GM12801 (cell line): Measurements from ENCODE around the gene BLOC1S1.

Experiments
- CTCF ChIP-seq: IDR thresholded peaks from one replicate; pipeline ENCODE4 v1.5.1; 2011; ENCODE audit warnings: control low read depth; ENCODE audit not compliant: insufficient read length; ENCODE audit errors: extremely low read depth

The BLOC1S1 gene

DNA sequence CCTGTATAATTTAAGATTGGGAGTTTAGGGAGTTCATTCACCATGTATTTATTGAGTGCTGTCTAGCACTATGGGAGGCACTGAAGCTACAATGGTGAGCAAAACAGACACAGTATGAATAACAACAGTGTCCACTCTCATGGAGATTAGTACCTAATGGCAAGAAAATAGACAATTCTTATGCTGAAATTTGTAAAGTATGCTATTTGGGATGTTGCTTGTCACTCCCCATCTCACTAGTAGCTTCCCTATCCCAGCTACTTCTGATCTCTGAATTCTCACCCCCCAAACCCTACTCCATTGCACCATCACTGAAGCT, 31.0 kb downstream of the BLOC1S1 start:
- no peak for TF ChIP-seq CTCF

- TF ChIP-seq CTCF: no peak
Observed at GRCh38 chr12:55748230-55748993, 32.6 kb downstream of the BLOC1S1 start.

- TF ChIP-seq CTCF: no peak
Observed at GRCh38 chr12:55755246-55755645, 39.4 kb downstream of the BLOC1S1 start.

GRCh38 chr12:55757701-55758100, 41.9 kb downstream of the BLOC1S1 start:
- TF ChIP-seq CTCF: no peak

DNA sequence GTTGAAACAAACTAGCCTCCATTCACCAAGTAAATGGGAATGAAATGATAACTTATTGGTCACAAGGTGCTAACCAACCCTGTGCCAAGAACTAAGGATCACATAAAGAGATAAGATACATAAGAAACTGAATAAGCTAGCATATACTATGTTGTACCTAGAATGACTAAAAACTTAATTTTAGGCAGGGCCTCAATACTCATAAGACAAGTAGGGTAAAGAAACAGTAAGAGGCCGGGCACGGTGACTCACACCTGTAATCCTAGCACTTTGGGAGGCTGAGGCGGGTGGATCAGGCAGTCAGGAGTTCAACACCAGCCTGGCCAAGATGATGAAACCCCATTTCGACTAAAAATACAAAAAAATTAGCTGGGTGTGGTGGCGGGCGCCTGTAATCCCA, 44.8 kb downstream of the BLOC1S1 start:
- TF ChIP-seq CTCF: no peak

GRCh38 chr12:55762646-55763045, 46.8 kb downstream of the BLOC1S1 start:
- TF ChIP-seq CTCF: no peak

- no peak for TF ChIP-seq CTCF
Observed at GRCh38 chr12:55765736-55766290, 50.0 kb downstream of the BLOC1S1 start.

GRCh38 chr12:55767156-55767555, 51.3 kb downstream of the BLOC1S1 start:
- no peak for TF ChIP-seq CTCF
